Activated T-cell treated with anti-CD3 and anti-CD28 coated beads, Interleukin-2, amount 50 U/mL, for 72 hours (primary cell): ENCODE data around the gene HTR4. TPM values are rescaled to one million over a fixed set of nuclear protein-coding genes. Genes with fewer than 3 reads are reported as not detected.

ENCODE experiments used
- ATAC-seq, 2 donors: fragments of 150-1000 bp; cut with Tn5 transposase; replicated peaks in 1 of 2; 2 replicates each; pipeline ENCODE4 v1.10.0; 2021; ENCODE audit warnings: moderate library complexity in 2 of 2, mild to moderate bottlenecking in 1 of 2
- DNase-seq, 2 donors: peaks; one replicate each; pipeline ENCODE4 v3.0.0; 2021 to 2022; ENCODE audit warnings: mixed read lengths in 1 of 2
- H3K27ac Mint-ChIP-seq: one replicate; pipeline ENCODE4 v1.8.0; 2022; ENCODE audit warnings: mild to moderate bottlenecking, moderate library complexity, mixed read lengths
- H3K27me3 Mint-ChIP-seq: one replicate; pipeline ENCODE4 v1.8.0; 2022; ENCODE audit warnings: low read depth, mixed read lengths
- H3K36me3 Mint-ChIP-seq, 2 donors: one replicate each; pipeline ENCODE4 v1.8.0; 2022; ENCODE audit warnings: mixed read lengths in 2 of 2, mild to moderate bottlenecking in 1 of 2; ENCODE audit not compliant: insufficient read depth in 2 of 2
- H3K4me1 Mint-ChIP-seq: one replicate; pipeline ENCODE4 v1.8.0; 2022; ENCODE audit warnings: low read depth, mixed read lengths
- H3K4me3 Mint-ChIP-seq, 2 donors: one replicate each; pipeline ENCODE4 v1.8.0; 2022; ENCODE audit warnings: mild to moderate bottlenecking in 2 of 2, mixed read lengths in 2 of 2, moderate library complexity in 2 of 2
- H3K9me3 Mint-ChIP-seq, 2 donors: one replicate each; pipeline ENCODE4 v1.8.0; 2022; ENCODE audit warnings: mixed read lengths in 2 of 2
- total RNA-seq, 2 donors: library from RNA; stranded (reverse); gene quantifications; one replicate each; pipeline ENCODE4 v1.2.3, GENCODE V29; 2022

The HTR4 gene
- total RNA-seq, 2 donors from 2014 or later = not detected

- Mint-ChIP-seq H3K9me3 (no peaks in the 10 kb centered on the region), H3K36me3 (no peaks in the 10 kb centered on the region), H3K27ac (no peak overlapping the region), H3K4me1 (no peaks in the 10 kb centered on the region), H3K27me3 (peaks cover 66% of the 10 kb centered on the region), H3K4me3 (no peak overlapping the region)
- ATAC-seq (no peak), DNase-seq (no peak)
Observed at GRCh38 chr5:148651528-148651927, 2.8 kb downstream of the HTR4 start.

- Mint-ChIP-seq H3K4me3 (no peak overlapping the region), H3K36me3 (no peaks in the 10 kb centered on the region), H3K9me3 (no peaks in the 10 kb centered on the region), H3K27me3 (peaks cover 24% of the 10 kb centered on the region), H3K27ac (no peak overlapping the region), H3K4me1 (no peaks in the 10 kb centered on the region)
- no peak for DNase-seq
- no peak for ATAC-seq
Observed at GRCh38 chr5:148645527-148645926, 8.8 kb downstream of the HTR4 start.

GRCh38 chr5:148641735-148642134 lies 12.6 kb downstream of the HTR4 start:
- Mint-ChIP-seq H3K4me1 (no peaks in the 10 kb centered on the region), H3K9me3 (no peaks in the 10 kb centered on the region), H3K27me3 (peaks cover 12% of the 10 kb centered on the region), H3K36me3 (no peaks in the 10 kb centered on the region), H3K27ac (no peak overlapping the region), H3K4me3 (no peak overlapping the region)
- no peak for ATAC-seq
- no peak for DNase-seq

- Mint-ChIP-seq H3K4me1 (no peaks in the 10 kb centered on the region), H3K36me3 (no peaks in the 10 kb centered on the region), H3K9me3 (no peaks in the 10 kb centered on the region), H3K27ac (no peak overlapping the region), H3K27me3 (peaks cover 12% of the 10 kb centered on the region), H3K4me3 (no peak overlapping the region)
- ATAC-seq (no peak), DNase-seq (no peak)
Observed at GRCh38 chr5:148640471-148640870, 13.9 kb downstream of the HTR4 start.

- H3K27ac Mint-ChIP-seq = no peak overlapping the region
- H3K4me3 Mint-ChIP-seq = no peak overlapping the region
- H3K9me3 Mint-ChIP-seq = no peaks in the 10 kb centered on the region
- H3K4me1 Mint-ChIP-seq = no peaks in the 10 kb centered on the region
- DNase-seq (no peak), ATAC-seq (no peak)
- H3K27me3 Mint-ChIP-seq = peaks cover 12% of the 10 kb centered on the region
- H3K36me3 Mint-ChIP-seq = no peaks in the 10 kb centered on the region
Observed at GRCh38 chr5:148639081-148639480, 15.2 kb downstream of the HTR4 start.

- DNase-seq = no peak
- H3K9me3 Mint-ChIP-seq = no peaks in the 10 kb centered on the region
- ATAC-seq = no peak
- H3K4me1 Mint-ChIP-seq = peaks cover 9% of the 10 kb centered on the region
- H3K27me3 Mint-ChIP-seq = peaks cover 22% of the 10 kb centered on the region
- H3K36me3 Mint-ChIP-seq = no peaks in the 10 kb centered on the region
- no peak overlapping the region for H3K27ac Mint-ChIP-seq
- no peak overlapping the region for H3K4me3 Mint-ChIP-seq
Observed at GRCh38 chr5:148636353-148636752, 18.0 kb downstream of the HTR4 start.

GRCh38 chr5:148635321-148636083 lies 18.8 kb downstream of the HTR4 start:
- no peak for DNase-seq
- Mint-ChIP-seq H3K27ac (no peak overlapping the region), H3K36me3 (no peaks in the 10 kb centered on the region), H3K27me3 (peaks cover 17% of the 10 kb centered on the region), H3K4me3 (no peak overlapping the region), H3K9me3 (no peaks in the 10 kb centered on the region), H3K4me1 (peaks cover 9% of the 10 kb centered on the region)
- ATAC-seq = no peak

- ATAC-seq = peak in 1 of 2 donors; percentile 42
- Mint-ChIP-seq H3K36me3 (no peaks in the 10 kb centered on the region), H3K4me3 (no peak overlapping the region), H3K9me3 (no peaks in the 10 kb centered on the region), H3K27ac (no peak overlapping the region), H3K4me1 (peaks cover 9% of the 10 kb centered on the region), H3K27me3 (peaks cover 18% of the 10 kb centered on the region)
- DNase-seq = no peak
Observed at GRCh38 chr5:148633067-148633377, 21.3 kb downstream of the HTR4 start.

GRCh38 chr5:148632255-148633066 lies 21.9 kb downstream of the HTR4 start:
- Mint-ChIP-seq H3K4me3 (no peak overlapping the region), H3K4me1 (peaks cover 9% of the 10 kb centered on the region), H3K9me3 (no peaks in the 10 kb centered on the region), H3K27ac (no peak overlapping the region), H3K27me3 (peaks cover 19% of the 10 kb centered on the region), H3K36me3 (no peaks in the 10 kb centered on the region)
- ATAC-seq (no peak), DNase-seq (no peak)

GRCh38 chr5:148626986-148627385 lies 27.3 kb downstream of the HTR4 start:
- DNase-seq = no peak
- Mint-ChIP-seq H3K9me3 (no peaks in the 10 kb centered on the region), H3K4me3 (no peak overlapping the region), H3K4me1 (peaks cover 6% of the 10 kb centered on the region), H3K36me3 (no peaks in the 10 kb centered on the region), H3K27me3 (peaks cover 44% of the 10 kb centered on the region), H3K27ac (no peak overlapping the region)
- no peak for ATAC-seq

GRCh38 chr5:148626081-148626613 lies 28.2 kb downstream of the HTR4 start:
- no peak overlapping the region for H3K27ac Mint-ChIP-seq
- H3K4me1 Mint-ChIP-seq = peaks cover 13% of the 10 kb centered on the region
- H3K36me3 Mint-ChIP-seq = no peaks in the 10 kb centered on the region
- no peak for DNase-seq
- H3K4me3 Mint-ChIP-seq = no peak overlapping the region
- H3K9me3 Mint-ChIP-seq = no peaks in the 10 kb centered on the region
- peaks cover 45% of the 10 kb centered on the region for H3K27me3 Mint-ChIP-seq
- ATAC-seq = no peak

- Mint-ChIP-seq H3K27me3 (peaks cover 43% of the 10 kb centered on the region), H3K4me3 (no peak overlapping the region), H3K36me3 (no peaks in the 10 kb centered on the region), H3K9me3 (no peaks in the 10 kb centered on the region), H3K27ac (no peak overlapping the region), H3K4me1 (peaks cover 22% of the 10 kb centered on the region)
- DNase-seq = no peak
- no peak for ATAC-seq
Observed at GRCh38 chr5:148625250-148625649, 29.1 kb downstream of the HTR4 start.

GRCh38 chr5:148623741-148624140 lies 30.6 kb downstream of the HTR4 start:
- Mint-ChIP-seq H3K9me3 (no peaks in the 10 kb centered on the region), H3K4me1 (peaks cover 35% of the 10 kb centered on the region), H3K27ac (no peak overlapping the region), H3K4me3 (no peak overlapping the region), H3K36me3 (peaks cover 0 to under 1% of the 10 kb centered on the region in 2 donors), H3K27me3 (peaks cover 41% of the 10 kb centered on the region)
- DNase-seq (no peak), ATAC-seq (no peak)
